Vagina (tissue), 2 donors: Measurements from ENCODE around the gene HNRNPM.

Experiments used
- CTCF ChIP-seq, 3 experiments: fragments of 450-650 bp in 2 of 3; fragments of 200-600 bp in 1 of 3; sonication (generic) in 1 of 3; IDR thresholded peaks; one replicate each; pipeline ENCODE4 v1.5.1; 2017 to 2019; ENCODE audit warnings: antibody characterized with exemption in 3 of 3, mild to moderate bottlenecking in 2 of 3, moderate library complexity in 2 of 3
- POLR2A ChIP-seq, 2 donors: fragments of 450-650 bp; IDR thresholded peaks; one replicate each; pipeline ENCODE4 v1.6.1; 2017; ENCODE audit warnings: antibody characterized with exemption in 2 of 2, mild to moderate bottlenecking in 2 of 2, moderate library complexity in 2 of 2

- TF ChIP-seq POLR2A (IDR thresholded peaks at IDR 0.05) (no peak), CTCF (IDR thresholded peaks at IDR 0.05) (no peak)
Observed at GRCh38 chr19:8461376-8461775, 16.6 kb downstream of the HNRNPM start.
